Activated naive CD4-positive, alpha-beta T cell (primary cell): ENCODE results near the gene ERI2.

Source experiments
- DNase-seq, 4 experiments: peaks; one replicate each; lab custom pipeline; 2025; lab: John Stamatoyannopoulos, UW

Gene ERI2

GRCh38 chr16:20806168-20807050, at the start of gene ERI2, which contains the start of gene REXO5:
Gene ERI2 (minus strand): TSS chr16:20806472. CDS start chr16:20806430, 42 bp downstream.
Gene REXO5 (plus strand): TSS chr16:20806527. CDS start chr16:20806954, 427 bp downstream.
- peak; percentile 34 to 52 (median 43) for DNase-seq

GRCh38 chr16:20854963-20855362, 48.7 kb upstream of the ERI2 start:
- DNase-seq, result no peak

- no peak for DNase-seq
Observed at GRCh38 chr16:20853981-20854620, 47.8 kb upstream of the ERI2 start.

GRCh38 chr16:20853143-20853542, 46.9 kb upstream of the ERI2 start:
- no peak for DNase-seq

- no peak for DNase-seq
Observed at GRCh38 chr16:20851601-20852000, 45.3 kb upstream of the ERI2 start.

- no peak for DNase-seq
Observed at GRCh38 chr16:20850981-20851380, 44.7 kb upstream of the ERI2 start.

- peak; percentile 8 to 49 (median 36) for DNase-seq
Observed at GRCh38 chr16:20849589-20850390, 43.5 kb upstream of the ERI2 start.

GRCh38 chr16:20847550-20847949, 41.3 kb upstream of the ERI2 start:
- DNase-seq, result no peak

GRCh38 chr16:20846551-20846950, 40.3 kb upstream of the ERI2 start:
- no peak for DNase-seq

- no peak for DNase-seq
Observed at GRCh38 chr16:20846030-20846429, 39.8 kb upstream of the ERI2 start.

- no peak for DNase-seq
Observed at GRCh38 chr16:20844588-20844987, 38.3 kb upstream of the ERI2 start.

GRCh38 chr16:20844054-20844453, 37.8 kb upstream of the ERI2 start:
- DNase-seq, result no peak

- DNase-seq, result no peak
Observed at GRCh38 chr16:20839504-20839903, 33.2 kb upstream of the ERI2 start.

GRCh38 chr16:20838240-20838639, 32.0 kb upstream of the ERI2 start:
- DNase-seq, result no peak

- no peak for DNase-seq
Observed at GRCh38 chr16:20833086-20833485, 26.8 kb upstream of the ERI2 start.

GRCh38 chr16:20830372-20830771, 24.1 kb upstream of the ERI2 start:
- DNase-seq, result no peak

- DNase-seq, result no peak
Observed at GRCh38 chr16:20829536-20829935, 23.3 kb upstream of the ERI2 start.

- no peak for DNase-seq
Observed at GRCh38 chr16:20826039-20826566, 19.8 kb upstream of the ERI2 start.

GRCh38 chr16:20822521-20823325, 16.5 kb upstream of the ERI2 start:
- no peak for DNase-seq

GRCh38 chr16:20821682-20822081, 15.4 kb upstream of the ERI2 start:
- DNase-seq, result no peak

- no peak for DNase-seq
Observed at GRCh38 chr16:20818929-20819585, 12.8 kb upstream of the ERI2 start.
